HepG2 (cell line): ENCODE measurements around the gene PXMP4. TPM values are rescaled to one million over a fixed set of nuclear protein-coding genes. Genes with fewer than 3 reads are reported as not detected.

Experiments used
- ATAC-seq: fragments of 200-7000 bp; cut with Tn5 transposase; 3 replicates; pipeline ENCODE4 v1.9.1; 2020; ENCODE audit warnings: mild to moderate bottlenecking, moderate library complexity
- BruUV-seq: library from RNA; stranded (reverse); fragments of 400-500 nt; replicated peaks from 2 replicates; lab custom pipeline; 2021; lab: Mats Ljungman, UMichigan
- CTCF ChIA-PET: fragments of 300-600 bp; formaldehyde crosslinking; extraction: SDS; loops from one replicate; lab custom pipeline; 2021; ENCODE audit warnings: low total read pairs, inconsistent platforms, low intra/inter-chr PET ratio; lab: Yijun Ruan, JAX
- POLR2A ChIA-PET: fragments of 350-600 bp; sonication (Branson Sonifier 250); formaldehyde crosslinking; loops from one replicate; lab custom pipeline; 2020; ENCODE audit warnings: antibody characterized with exemption, inconsistent platforms; lab: Yijun Ruan, JAX
- DNase-seq: peaks from one replicate; pipeline ENCODE4 v3.0.0-alpha.2; 2015; ENCODE audit warnings: low spot score
- FAIRE-seq: peaks from 3 replicates; lab custom pipeline; 2011; peaks lifted over from hg19 to GRCh38; lab: Jason Lieb, UNC
- H2AFZ ChIP-seq: one replicate; pipeline ENCODE4 v1.6.1; 2011; ENCODE audit warnings: low read length, inconsistent platforms
- H3K27ac ChIP-seq: fragments of 300-600 bp; 3 replicates; pipeline ENCODE4 v1.8.0; 2011; ENCODE audit warnings: mixed run types, mild to moderate bottlenecking, mixed read lengths, low read length, inconsistent platforms; ENCODE audit not compliant: insufficient read depth; ENCODE audit errors: extremely low read length
- H3K27me3 ChIP-seq, 2 experiments: fragments of 200-600 bp in 1 of 2; 2 replicates in 1 of 2; 3 replicates in 1 of 2; pipeline versions ENCODE4 v1.6.0 to v1.8.0; 2011; ENCODE audit warnings: low read length in 2 of 2, mild to moderate bottlenecking in 2 of 2, moderate library complexity in 2 of 2, inconsistent platforms in 1 of 2; ENCODE audit not compliant: insufficient read depth in 2 of 2, control insufficient read depth in 1 of 2
- H3K36me3 ChIP-seq, 2 experiments: fragments of 200-600 bp in 1 of 2; replicated peaks in 1 of 2; 2 replicates in 1 of 2; 3 replicates in 1 of 2; pipeline versions ENCODE4 v1.5.1 to v1.8.0; 2011; ENCODE audit warnings: low read length in 2 of 2, inconsistent platforms in 1 of 2; ENCODE audit not compliant: insufficient read depth in 2 of 2, control insufficient read depth in 1 of 2
- H3K4me1 ChIP-seq: 2 replicates; pipeline ENCODE4 v1.5.1; 2012; ENCODE audit warnings: low read length, inconsistent platforms; ENCODE audit not compliant: insufficient read depth
- H3K4me2 ChIP-seq: 2 replicates; pipeline ENCODE4 v1.6.0; 2011; ENCODE audit warnings: low read depth, low read length, inconsistent platforms
- H3K4me3 ChIP-seq, 3 experiments: fragments of 200-600 bp in 1 of 3; sonication (generic), shearing (Covaris generic) in 1 of 3; replicated peaks in 1 of 3; 2 replicates each; pipeline ENCODE4 v1.5.1; 2011 to 2016; ENCODE audit warnings: low read length in 3 of 3, inconsistent platforms in 2 of 3, low read depth in 2 of 3, mild to moderate bottlenecking in 2 of 3, control low read depth in 1 of 3, mixed read lengths in 1 of 3; ENCODE audit not compliant: insufficient read depth in 1 of 3
- H3K79me2 ChIP-seq: one replicate; pipeline ENCODE4 v1.6.1; 2011; ENCODE audit warnings: low read length, inconsistent platforms; ENCODE audit not compliant: insufficient read depth
- H3K9ac ChIP-seq: 2 replicates; pipeline ENCODE4 v1.6.0; 2011; ENCODE audit warnings: mild to moderate bottlenecking, low read depth, low read length, inconsistent platforms; ENCODE audit not compliant: insufficient read depth
- H3K9me3 ChIP-seq: 2 replicates; pipeline ENCODE4 v1.5.1; 2012; ENCODE audit warnings: mild to moderate bottlenecking, low read length
- H4K20me1 ChIP-seq: 2 replicates; pipeline ENCODE4 v1.6.0; 2011; ENCODE audit warnings: inconsistent platforms, mild to moderate bottlenecking, low read length, moderate library complexity; ENCODE audit not compliant: insufficient read depth
- BCL3 ChIP-seq: sonication (generic); formaldehyde crosslinking; IDR thresholded peaks from 2 replicates; pipeline ENCODE4 v1.5.1; 2020; ENCODE audit warnings: mild to moderate bottlenecking, missing genetic modification reagents, moderate library complexity
- BCL6 ChIP-seq: IDR thresholded peaks from 2 replicates; pipeline ENCODE4 v1.6.1; 2016; ENCODE audit warnings: missing genetic modification reagents, missing compliant biosample characterization
- CCDC6 ChIP-seq: sonication (generic); formaldehyde crosslinking; IDR thresholded peaks from 2 replicates; pipeline ENCODE4 v1.8.1; 2022; ENCODE audit warnings: mild to moderate bottlenecking, missing genetic modification reagents, moderate library complexity
- CHD4 ChIP-seq: fragments of 200-600 bp; sonication (generic); IDR thresholded peaks from 2 replicates; pipeline ENCODE4 v1.7.0; 2017; ENCODE audit warnings: mild to moderate bottlenecking, low read length, borderline replicate concordance
- EZH2 ChIP-seq: conservative IDR thresholded peaks from 2 replicates; pipeline ENCODE4 v1.6.1; 2012; ENCODE audit warnings: mild to moderate bottlenecking, low read depth, low read length, moderate library complexity
- HDAC1 ChIP-seq: sonication (generic); formaldehyde crosslinking; IDR thresholded peaks from 2 replicates; pipeline ENCODE4 v1.5.1; 2020; ENCODE audit warnings: mild to moderate bottlenecking, missing genetic modification reagents
- IRF2 ChIP-seq: IDR thresholded peaks from 2 replicates; pipeline ENCODE4 v1.6.1; 2018; ENCODE audit warnings: missing genetic modification reagents, missing compliant biosample characterization
- MAF1 ChIP-seq: sonication (generic); formaldehyde crosslinking; IDR thresholded peaks from 2 replicates; pipeline ENCODE4 v1.5.0; 2020; ENCODE audit warnings: missing genetic modification reagents, borderline replicate concordance
- MAFG ChIP-seq: sonication (generic); formaldehyde crosslinking; IDR thresholded peaks from 2 replicates; pipeline ENCODE4 v1.5.1; 2020; ENCODE audit warnings: mild to moderate bottlenecking, missing genetic modification reagents
- REXO4 ChIP-seq: sonication (generic); formaldehyde crosslinking; IDR thresholded peaks from 2 replicates; pipeline ENCODE4 v1.8.0; 2022; ENCODE audit warnings: missing genetic modification reagents, mild to moderate bottlenecking, borderline replicate concordance
- RXRB ChIP-seq: IDR thresholded peaks from 2 replicates; pipeline ENCODE4 v1.6.1; 2016; ENCODE audit warnings: borderline replicate concordance, missing genetic modification reagents, missing compliant biosample characterization
- SRY ChIP-seq: sonication (generic); formaldehyde crosslinking; IDR thresholded peaks from 2 replicates; pipeline ENCODE4 v1.8.0; 2022; ENCODE audit warnings: mild to moderate bottlenecking, missing genetic modification reagents
- ZC3H4 ChIP-seq: sonication (generic); formaldehyde crosslinking; IDR thresholded peaks from 2 replicates; pipeline ENCODE4 v1.4.0; 2020; ENCODE audit warnings: missing genetic modification reagents, borderline replicate concordance
- ZNF512B ChIP-seq: sonication (generic); formaldehyde crosslinking; IDR thresholded peaks from 2 replicates; pipeline ENCODE4 v1.5.1; 2020; ENCODE audit warnings: missing genetic modification reagents, mild to moderate bottlenecking, borderline replicate concordance
- ZNF800 ChIP-seq: sonication (generic); formaldehyde crosslinking; IDR thresholded peaks from 2 replicates; pipeline ENCODE4 v1.4.0; 2020; ENCODE audit warnings: missing genetic modification reagents
- WGBS: methylation state at CpG from one replicate; pipeline ENCODE4 v1.1.6; 2017; ENCODE audit warnings: low lambda C conversion rate; 5-methylcytosine and 5-hydroxymethylcytosine counted together
- in situ Hi-C: cut with HindIII; loops from 2 replicates; pipeline ENCODE4 v1.10.0; 2017; ENCODE audit warnings: low pct_unique_long_range_greater_than_20kb; ENCODE audit not compliant: extremely low pct_ligation_motif_present
- intact Hi-C: fragments of 100-400 bp; cut with micrococcal nuclease; formaldehyde crosslinking; loops from one replicate; pipeline ENCODE4 v1.10.0; 2022; ENCODE audit not compliant: unreplicated experiment
- polyA plus RNA-seq, 8 experiments: library from polyadenylated mRNA; depleted of rRNA in 3 of 8; stranded (reverse) in 7 of 8; unstranded in 1 of 8; fragments of >200 nt; fragmentation: Illumina TruSeq in 4 of 8; extraction: Trizol in 4 of 8; gene quantifications; 2 replicates each; pipeline versions ENCODE4 v1.2.1 to v1.2.3, GENCODE V29; 2011 to 2016; ENCODE audit warnings: low read depth in 4 of 8, missing spikeins in 1 of 8, mixed read lengths in 1 of 8; ENCODE audit not compliant: insufficient read depth in 1 of 8
- total RNA-seq, 5 experiments: library from RNA; depleted of rRNA; stranded (reverse); fragments of >200 nt; fragmentation: Illumina TruSeq; extraction: Trizol; gene quantifications; 2 replicates each; pipeline ENCODE4 v1.2.3, GENCODE V29; 2016; ENCODE audit warnings: low read depth in 1 of 5
- TF ChIP-seq, protein P1 (sequence below): sonication (generic); formaldehyde crosslinking; IDR thresholded peaks from 2 replicates; pipeline ENCODE4 v1.5.0; 2020; ENCODE audit warnings: mild to moderate bottlenecking, missing genetic modification reagents

PXMP4 gene
- total and polyA plus RNA-seq, 2 of the 13 experiments (the other 11 are each of a cell fraction or from before 2014, with no cell fraction given), result not detected

- TF ChIP-seq, protein P1, sequence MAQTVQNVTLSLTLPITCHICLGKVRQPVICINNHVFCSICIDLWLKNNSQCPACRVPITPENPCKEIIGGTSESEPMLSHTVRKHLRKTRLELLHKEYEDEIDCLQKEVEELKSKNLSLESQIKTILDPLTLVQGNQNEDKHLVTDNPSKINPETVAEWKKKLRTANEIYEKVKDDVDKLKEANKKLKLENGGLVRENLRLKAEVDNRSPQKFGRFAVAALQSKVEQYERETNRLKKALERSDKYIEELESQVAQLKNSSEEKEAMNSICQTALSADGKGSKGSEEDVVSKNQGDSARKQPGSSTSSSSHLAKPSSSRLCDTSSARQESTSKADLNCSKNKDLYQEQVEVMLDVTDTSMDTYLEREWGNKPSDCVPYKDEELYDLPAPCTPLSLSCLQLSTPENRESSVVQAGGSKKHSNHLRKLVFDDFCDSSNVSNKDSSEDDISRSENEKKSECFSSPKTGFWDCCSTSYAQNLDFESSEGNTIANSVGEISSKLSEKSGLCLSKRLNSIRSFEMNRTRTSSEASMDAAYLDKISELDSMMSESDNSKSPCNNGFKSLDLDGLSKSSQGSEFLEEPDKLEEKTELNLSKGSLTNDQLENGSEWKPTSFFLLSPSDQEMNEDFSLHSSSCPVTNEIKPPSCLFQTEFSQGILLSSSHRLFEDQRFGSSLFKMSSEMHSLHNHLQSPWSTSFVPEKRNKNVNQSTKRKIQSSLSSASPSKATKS, result no peak
- TF ChIP-seq MAFG (CRISPR knock-in tag) (0 out of 2 replicates have a peak, but pooled peaks have one; percentile 34), RXRB (CRISPR knock-in tag) (peak; percentile 62), REXO4 (no peak), ZC3H4 (CRISPR knock-in tag) (no peak), MAF1 (no peak)
- TF ChIP-seq, all 625 proteins: peak for 18
Measured at GRCh38 chr20:33713865-33714367, 6.2 kb downstream of the PXMP4 start (continued).

GRCh38 chr20:33711446-33711738, 8.7 kb downstream of the PXMP4 start:
- intact Hi-C loops (no loop called here), in situ Hi-C loops (no loop called here)
- no peaks in the 10 kb centered on the region for H4K20me1 ChIP-seq
- H3K4me2 ChIP-seq, result peak overlapping the region; percentile 43
- H3K4me1 ChIP-seq, result peaks cover 83% of the 10 kb centered on the region
- CTCF ChIA-PET, result no interaction called here
- H3K27me3 ChIP-seq, result peaks cover 2 to 4% of the 10 kb centered on the region in 2 experiments; a peak in 2 of 5 replicates
- FAIRE-seq, result no peak
- H2AFZ ChIP-seq, result no peak overlapping the region
- no peaks in the 10 kb centered on the region for H3K9me3 ChIP-seq
- BruUV-seq, result no TSS peak
- POLR2A ChIA-PET, result no interaction called here
- ATAC-seq, result peak; percentile 6
- DNase-seq, result no peak
- no peaks in the 10 kb centered on the region for H3K79me2 ChIP-seq
- no peaks in the 10 kb centered on the region for H3K36me3 ChIP-seq
- WGBS, result 4% methylated on average over 1 of the region's 1 CpG
- H3K9ac ChIP-seq, result no peak overlapping the region
- H3K4me3 ChIP-seq, result no peak overlapping the region
- H3K27ac ChIP-seq, result no peak overlapping the region
- TF ChIP-seq ZNF800 (CRISPR knock-in tag) (no peak), CCDC6 (CRISPR knock-in tag) (no peak), BCL3 (no peak), SRY (CRISPR knock-in tag) (0 out of 2 replicates have a peak, but pooled peaks have one; percentile 25), CHD4 (0 out of 2 replicates have a peak, but pooled peaks have one; percentile 52), EZH2 (no peak), BCL6 (CRISPR knock-in tag) (0 out of 2 replicates have a peak, but pooled peaks have one; percentile 1), IRF2 (peak; percentile 13; the same call in 1 of the 2 replicates), HDAC1 (CRISPR knock-in tag) (0 out of 2 replicates have a peak, but pooled peaks have one; percentile 3), ZNF512B (peak; percentile 81; the same call in 1 of the 2 replicates)
